OCI-LY3 (cell line): Measurements from ENCODE around the gene GSK3B.

Experiments used
- H2AFZ ChIP-seq: fragments of 200-600, 300-600 bp; shearing (Covaris generic); 2 replicates; pipeline ENCODE4 v1.6.0; 2014; ENCODE audit warnings: antibody characterized with exemption, low read depth, low read length
- H3K27ac ChIP-seq: fragments of 200-600, 300-600 bp; sonication (generic); 2 replicates; pipeline ENCODE4 v1.5.1; 2014; ENCODE audit warnings: mild to moderate bottlenecking, low read length, moderate library complexity, mixed read lengths
- H3K27me3 ChIP-seq: fragments of 200-600, 300-600 bp; sonication (generic); 2 replicates; pipeline ENCODE4 v1.6.1; 2014; ENCODE audit warnings: low read depth, low read length, mixed read lengths
- H3K36me3 ChIP-seq: fragments of 200-600, 300-600 bp; sonication (generic); replicated peaks from 2 replicates; pipeline ENCODE3; 2014; ENCODE audit warnings: low read depth, low read length, mixed read lengths
- H3K4me1 ChIP-seq: fragments of 300-600, 200-600 bp; sonication (generic); 2 replicates; pipeline ENCODE4 v1.6.1; 2014; ENCODE audit warnings: low read length, mixed read lengths
- H3K4me2 ChIP-seq: fragments of 200-600, 300-600 bp; sonication (generic); 2 replicates; pipeline ENCODE4 v1.6.1; 2014; ENCODE audit warnings: low read length, mixed read lengths
- H3K4me3 ChIP-seq: fragments of 300-600, 200-600 bp; sonication (generic); 2 replicates; pipeline ENCODE4 v1.5.1; 2014; ENCODE audit warnings: antibody characterized with exemption, mild to moderate bottlenecking, low read length, moderate library complexity
- H3K79me2 ChIP-seq: fragments of 300-600, 200-600 bp; shearing (Covaris generic); 2 replicates; pipeline ENCODE4 v1.6.1; 2014; ENCODE audit warnings: mild to moderate bottlenecking, low read length, mixed read lengths
- H3K9ac ChIP-seq: fragments of 300-600, 200-600 bp; shearing (Covaris generic); 2 replicates; pipeline ENCODE4 v1.6.0; 2014; ENCODE audit warnings: mild to moderate bottlenecking, low read length, moderate library complexity
- H3K9me3 ChIP-seq: fragments of 200-600, 300-600 bp; shearing (Covaris generic); 2 replicates; pipeline ENCODE4 v1.6.1; 2014; ENCODE audit warnings: low read length, mixed read lengths; ENCODE audit not compliant: insufficient read depth
- H4K20me1 ChIP-seq: fragments of 200-600, 300-600 bp; sonication (generic); 2 replicates; pipeline ENCODE4 v1.6.1; 2016; ENCODE audit warnings: low read length, mixed read lengths; ENCODE audit not compliant: insufficient read depth
- EZH2phosphoT487 ChIP-seq: fragments of 200-600 bp; shearing (Covaris generic); IDR thresholded peaks from 2 replicates; pipeline ENCODE4 v1.6.1; 2018; ENCODE audit warnings: antibody characterized with exemption, mixed run types, low read depth
- TF ChIP-seq, protein P1 (sequence below): fragments of 200-600, 300-600 bp; sonication (generic); IDR thresholded peaks from 2 replicates; pipeline ENCODE4 v1.5.1; 2014; ENCODE audit warnings: antibody characterized with exemption, low read length, low read depth

The GSK3B gene

DNA sequence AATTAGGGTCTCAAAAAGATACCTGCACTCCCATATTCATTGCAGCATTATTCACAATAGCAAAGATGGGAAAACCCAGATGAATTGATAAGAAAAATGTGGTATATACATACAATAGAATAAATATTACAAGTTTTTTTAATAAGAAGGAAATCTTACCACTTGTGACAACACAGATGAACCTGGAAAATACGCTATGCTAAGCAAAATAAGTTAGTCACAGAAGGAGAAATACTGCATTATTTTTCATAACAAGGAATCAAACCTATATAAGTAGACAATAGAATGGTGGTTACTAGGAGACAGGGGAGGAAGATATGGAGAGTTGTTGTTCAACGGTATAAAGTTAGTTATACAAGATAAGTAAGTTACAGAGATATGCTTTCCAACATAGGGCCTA, 130.0 kb downstream of the GSK3B start:
- peaks cover 29% of the 10 kb centered on the region for H3K79me2 ChIP-seq

DNA sequence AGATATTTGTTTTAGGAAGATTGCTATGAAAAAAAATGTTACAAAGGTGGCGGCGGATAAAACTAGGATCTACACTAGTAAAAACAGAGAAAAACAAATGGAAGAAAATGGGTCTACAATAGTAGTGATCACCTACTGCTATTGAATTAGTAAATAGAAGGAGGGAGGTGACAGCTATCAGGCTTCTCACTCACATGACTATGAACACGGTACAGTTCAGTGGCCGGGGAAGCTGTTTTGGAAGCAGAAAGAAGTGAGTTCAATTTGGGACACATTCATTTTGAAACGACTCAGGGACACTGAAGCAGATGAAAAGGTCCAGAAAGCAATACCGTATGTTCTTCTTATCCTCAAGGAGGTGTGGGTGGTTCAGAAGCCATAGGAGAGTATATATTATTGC, 138.3 kb downstream of the GSK3B start:
- TF ChIP-seq EZH2phosphoT487, result no peak
- TF ChIP-seq, protein P1, sequence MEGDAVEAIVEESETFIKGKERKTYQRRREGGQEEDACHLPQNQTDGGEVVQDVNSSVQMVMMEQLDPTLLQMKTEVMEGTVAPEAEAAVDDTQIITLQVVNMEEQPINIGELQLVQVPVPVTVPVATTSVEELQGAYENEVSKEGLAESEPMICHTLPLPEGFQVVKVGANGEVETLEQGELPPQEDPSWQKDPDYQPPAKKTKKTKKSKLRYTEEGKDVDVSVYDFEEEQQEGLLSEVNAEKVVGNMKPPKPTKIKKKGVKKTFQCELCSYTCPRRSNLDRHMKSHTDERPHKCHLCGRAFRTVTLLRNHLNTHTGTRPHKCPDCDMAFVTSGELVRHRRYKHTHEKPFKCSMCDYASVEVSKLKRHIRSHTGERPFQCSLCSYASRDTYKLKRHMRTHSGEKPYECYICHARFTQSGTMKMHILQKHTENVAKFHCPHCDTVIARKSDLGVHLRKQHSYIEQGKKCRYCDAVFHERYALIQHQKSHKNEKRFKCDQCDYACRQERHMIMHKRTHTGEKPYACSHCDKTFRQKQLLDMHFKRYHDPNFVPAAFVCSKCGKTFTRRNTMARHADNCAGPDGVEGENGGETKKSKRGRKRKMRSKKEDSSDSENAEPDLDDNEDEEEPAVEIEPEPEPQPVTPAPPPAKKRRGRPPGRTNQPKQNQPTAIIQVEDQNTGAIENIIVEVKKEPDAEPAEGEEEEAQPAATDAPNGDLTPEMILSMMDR, result no peak
- Histone ChIP-seq H3K4me1 (no peaks in the 10 kb centered on the region), H3K27ac (no peak overlapping the region), H3K79me2 (peaks cover 4% of the 10 kb centered on the region; the same call in 1 of the 2 replicates), H4K20me1 (peaks cover 29% of the 10 kb centered on the region), H3K4me2 (no peak overlapping the region), H3K36me3 (no peaks in the 10 kb centered on the region), H3K9ac (no peak overlapping the region), H3K9me3 (no peaks in the 10 kb centered on the region), H2AFZ (no peak overlapping the region), H3K4me3 (no peak overlapping the region), H3K27me3 (no peaks in the 10 kb centered on the region)

More for the DNA sequence above, 130.0 kb downstream of the GSK3B start:
- no peaks in the 10 kb centered on the region for H3K9me3 ChIP-seq
- TF ChIP-seq, protein P1, result no peak
- no peaks in the 10 kb centered on the region for H3K27me3 ChIP-seq
- peaks cover 20% of the 10 kb centered on the region; the same call in 1 of the 2 replicates for H4K20me1 ChIP-seq
- H2AFZ ChIP-seq, result no peak overlapping the region
- H3K4me2 ChIP-seq, result no peak overlapping the region
- H3K4me1 ChIP-seq, result no peaks in the 10 kb centered on the region
- H3K36me3 ChIP-seq, result no peaks in the 10 kb centered on the region
- H3K4me3 ChIP-seq, result no peak overlapping the region
- no peak overlapping the region for H3K27ac ChIP-seq
- no peak overlapping the region for H3K9ac ChIP-seq

DNA sequence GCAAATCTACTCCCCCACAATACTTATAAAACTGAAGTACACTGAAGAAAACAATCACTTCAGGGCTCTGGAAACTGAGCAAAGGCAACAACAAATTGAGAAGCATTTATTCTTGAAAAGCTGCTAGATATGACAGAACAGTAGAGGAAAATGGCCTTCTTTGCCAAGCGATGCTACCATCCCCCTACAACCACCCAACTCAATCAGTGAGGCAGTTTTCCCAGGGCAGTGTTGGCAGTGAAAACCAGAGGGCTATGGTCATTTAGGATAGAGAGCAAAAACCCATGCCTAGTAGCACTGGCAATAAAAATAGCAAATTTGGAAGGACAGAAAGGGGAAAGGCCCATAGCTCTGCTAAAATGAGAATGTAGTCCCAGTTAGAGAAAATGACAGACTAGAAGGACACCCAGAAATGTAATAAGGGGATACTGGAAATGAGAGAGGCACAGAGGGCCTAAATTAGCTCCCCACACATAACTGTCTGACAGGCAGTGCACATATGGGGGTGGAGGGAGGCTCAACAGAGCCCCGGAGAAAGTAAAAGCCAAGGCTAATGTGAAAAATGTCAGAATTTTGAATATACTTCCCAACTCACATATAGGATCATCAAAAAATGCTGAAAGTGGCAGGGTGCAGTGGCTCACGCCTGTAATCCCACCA, 143.5 kb downstream of the GSK3B start:
- no peak overlapping the region for H3K4me2 ChIP-seq
- peaks cover 22% of the 10 kb centered on the region; the same call in 1 of the 2 replicates for H4K20me1 ChIP-seq
- H3K9ac ChIP-seq, result no peak overlapping the region
- H3K4me3 ChIP-seq, result no peak overlapping the region
- H3K79me2 ChIP-seq, result 0 out of 2 replicates have a peak, but pooled peaks cover 7% of the 10 kb centered on the region
- no peaks in the 10 kb centered on the region for H3K9me3 ChIP-seq
- H3K4me1 ChIP-seq, result no peaks in the 10 kb centered on the region
- TF ChIP-seq, protein P1, result no peak
- TF ChIP-seq EZH2phosphoT487, result no peak
- H2AFZ ChIP-seq, result no peak overlapping the region
- no peaks in the 10 kb centered on the region for H3K36me3 ChIP-seq
- no peaks in the 10 kb centered on the region for H3K27me3 ChIP-seq
- H3K27ac ChIP-seq, result no peak overlapping the region

DNA sequence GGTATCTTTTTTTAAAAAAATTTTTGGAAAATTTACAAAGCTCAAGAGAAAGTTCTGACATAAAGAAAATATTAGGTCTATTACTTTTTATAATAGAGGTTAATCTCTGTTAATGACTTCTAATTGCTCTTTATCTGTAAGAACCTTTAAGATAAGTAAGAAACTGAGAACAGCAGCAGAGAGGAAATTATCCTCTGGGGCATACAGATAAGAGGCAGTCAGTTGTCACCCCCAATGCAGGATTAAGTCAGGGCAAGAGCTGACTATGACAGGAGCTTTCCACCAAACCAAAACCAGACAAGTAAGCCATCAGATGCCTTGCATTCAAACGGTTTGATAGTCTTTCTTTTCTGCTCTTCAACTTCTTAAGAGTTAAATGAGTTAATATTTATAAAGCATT, 149.0 kb downstream of the GSK3B start:
- Histone ChIP-seq H3K27ac (no peak overlapping the region), H3K4me3 (no peak overlapping the region), H3K9me3 (no peaks in the 10 kb centered on the region), H3K4me1 (peaks cover 8% of the 10 kb centered on the region), H4K20me1 (peaks cover 19% of the 10 kb centered on the region; the same call in 1 of the 2 replicates), H3K27me3 (no peaks in the 10 kb centered on the region), H3K4me2 (no peak overlapping the region), H3K79me2 (0 out of 2 replicates have a peak, but pooled peaks cover 7% of the 10 kb centered on the region), H3K36me3 (no peaks in the 10 kb centered on the region), H2AFZ (no peak overlapping the region), H3K9ac (no peak overlapping the region)
- no peak for TF ChIP-seq EZH2phosphoT487
